MV-4-11 (cell line): Measurements from ENCODE around the gene RBP5.
"Not testable (repeated sequence)": the region's sequence is repeated elsewhere in the genome, so short reads cannot be mapped to it uniquely, and the experiment has no call there.

Experiments used
- DNase-seq: peaks from one replicate; lab custom pipeline; 2025; lab: John Stamatoyannopoulos, UW

The RBP5 gene

GRCh38 chr12:7122811-7123769, 5.6 kb downstream of the RBP5 start:
- DNase-seq = no peak

GRCh38 chr12:7121324-7121723, 7.4 kb downstream of the RBP5 start:
- DNase-seq = no peak

GRCh38 chr12:7120166-7120565, 8.5 kb downstream of the RBP5 start:
- no peak for DNase-seq

- no peak for DNase-seq
Measured at GRCh38 chr12:7118881-7119280, 9.8 kb downstream of the RBP5 start.

GRCh38 chr12:7117670-7118069, 11.0 kb downstream of the RBP5 start:
- DNase-seq = no peak

- DNase-seq = no peak
Measured at GRCh38 chr12:7116916-7117315, 11.8 kb downstream of the RBP5 start.

- no peak for DNase-seq
Measured at GRCh38 chr12:7116196-7116595, 12.5 kb downstream of the RBP5 start.

GRCh38 chr12:7114851-7115250, 13.8 kb downstream of the RBP5 start:
- no peak for DNase-seq

GRCh38 chr12:7114008-7114407, 14.7 kb downstream of the RBP5 start:
- DNase-seq = no peak

GRCh38 chr12:7113389-7113871, 15.3 kb downstream of the RBP5 start:
- peak; percentile 28 for DNase-seq

- DNase-seq = no peak
Measured at GRCh38 chr12:7112041-7112440, 16.6 kb downstream of the RBP5 start.

- no peak for DNase-seq
Measured at GRCh38 chr12:7110661-7111060, 18.0 kb downstream of the RBP5 start.

GRCh38 chr12:7109572-7109920, 19.1 kb downstream of the RBP5 start:
- no peak for DNase-seq

GRCh38 chr12:7108796-7109571, 19.7 kb downstream of the RBP5 start, which contains the start of gene C1RL:
Gene C1RL (minus strand): TSS chr12:7109214. CDS start chr12:7109180, 34 bp downstream.
- DNase-seq = peak; percentile 76

- peak; percentile 69 for DNase-seq
Measured at GRCh38 chr12:7108003-7108795, 20.5 kb downstream of the RBP5 start.

- DNase-seq = no peak
Measured at GRCh38 chr12:7107636-7108002, 21.1 kb downstream of the RBP5 start.

GRCh38 chr12:7107181-7107580, 21.5 kb downstream of the RBP5 start:
- DNase-seq = not testable (repeated sequence)

- no peak for DNase-seq
Measured at GRCh38 chr12:7106082-7106481, 22.6 kb downstream of the RBP5 start.

GRCh38 chr12:7103837-7104584, 24.7 kb downstream of the RBP5 start:
- DNase-seq = no peak

- no peak for DNase-seq
Measured at GRCh38 chr12:7102582-7102981, 26.1 kb downstream of the RBP5 start.

GRCh38 chr12:7101694-7102131, 27.0 kb downstream of the RBP5 start:
- DNase-seq = no peak
